Measurements from ENCODE around the gene CITED4. TPM values are rescaled to one million over a fixed set of nuclear protein-coding genes. Genes with fewer than 3 reads are reported as not detected.

Gene CITED4
- total RNA-seq, 1 experiment from 2014 or later, result not detected

GRCh38 chr1:40830419-40830943 is 31.7 kb downstream of the CITED4 start:
- no peak for DNase-seq
- no peaks in the 10 kb centered on the region for H3K79me2 ChIP-seq (ENCODE audit: low read length)
- no peak overlapping the region for H3K4me3 ChIP-seq (ENCODE audit: low read length)
- no peaks in the 10 kb centered on the region for H3K27me3 ChIP-seq (ENCODE audit: low read length)
- H3K36me3 ChIP-seq (ENCODE audit: insufficient read depth, low read length), result no peaks in the 10 kb centered on the region
- H2AFZ ChIP-seq (ENCODE audit: low read length), result no peak overlapping the region
- no peaks in the 10 kb centered on the region for H3K9me2 ChIP-seq (replicated peaks; ENCODE audit: insufficient read depth, low read length)
- peaks cover 23% of the 10 kb centered on the region for H3K4me1 ChIP-seq (ENCODE audit: low read length)
- H4K20me1 ChIP-seq (ENCODE audit: insufficient read depth, low read depth, low read length), result no peaks in the 10 kb centered on the region
- no peaks in the 10 kb centered on the region for H3K9me3 ChIP-seq (ENCODE audit: low read length)
- no peak overlapping the region for H3K27ac ChIP-seq (ENCODE audit: low read length)
- H3K4me2 ChIP-seq (ENCODE audit: low read depth, low read length, poor library complexity, severe bottlenecking), result no peak overlapping the region
- H3K9ac ChIP-seq (ENCODE audit: low read length), result no peak overlapping the region

DNA sequence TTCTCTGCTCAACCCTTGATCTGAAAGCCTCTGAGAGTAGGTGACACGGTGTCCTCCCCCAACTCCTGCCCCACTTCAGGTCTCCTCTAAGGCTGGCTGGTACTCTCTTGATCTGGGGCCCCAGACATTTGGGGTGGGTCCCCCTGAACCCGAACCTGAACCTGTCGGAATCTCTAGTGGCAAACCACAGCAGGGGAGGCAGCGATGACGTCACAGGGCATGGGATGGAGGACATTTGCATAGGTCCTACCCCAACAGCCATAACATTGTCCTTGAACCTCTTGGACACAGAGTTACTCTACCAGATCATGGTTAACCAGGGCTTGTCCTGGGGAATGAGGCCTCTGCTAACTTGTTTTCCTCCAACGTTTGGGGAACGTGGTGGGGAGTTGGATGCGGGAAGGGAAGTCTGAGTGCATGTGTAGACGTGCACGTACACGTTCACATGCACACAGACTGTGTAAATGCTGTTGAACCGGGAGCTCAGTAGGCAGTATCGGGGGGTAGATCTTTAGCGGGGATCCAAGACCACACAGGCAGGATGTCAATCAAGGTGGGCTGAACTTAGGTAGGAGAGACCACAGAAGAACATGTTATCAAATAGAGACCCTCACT is 32.4 kb downstream of the CITED4 start:
- Histone ChIP-seq H3K4me3 (ENCODE audit: low read length) (no peak overlapping the region), H3K4me1 (ENCODE audit: low read length) (peaks cover 23% of the 10 kb centered on the region), H3K9ac (ENCODE audit: low read length) (no peak overlapping the region), H3K9me2 (replicated peaks; ENCODE audit: insufficient read depth, low read length) (no peaks in the 10 kb centered on the region), H3K36me3 (ENCODE audit: insufficient read depth, low read length) (no peaks in the 10 kb centered on the region), H3K79me2 (ENCODE audit: low read length) (no peaks in the 10 kb centered on the region), H3K4me2 (ENCODE audit: low read depth, low read length, poor library complexity, severe bottlenecking) (no peak overlapping the region), H3K9me3 (ENCODE audit: low read length) (no peaks in the 10 kb centered on the region), H2AFZ (ENCODE audit: low read length) (no peak overlapping the region), H3K27ac (ENCODE audit: low read length) (no peak overlapping the region), H4K20me1 (ENCODE audit: insufficient read depth, low read depth, low read length) (no peaks in the 10 kb centered on the region), H3K27me3 (ENCODE audit: low read length) (no peaks in the 10 kb centered on the region)
- no peak for DNase-seq

DNA sequence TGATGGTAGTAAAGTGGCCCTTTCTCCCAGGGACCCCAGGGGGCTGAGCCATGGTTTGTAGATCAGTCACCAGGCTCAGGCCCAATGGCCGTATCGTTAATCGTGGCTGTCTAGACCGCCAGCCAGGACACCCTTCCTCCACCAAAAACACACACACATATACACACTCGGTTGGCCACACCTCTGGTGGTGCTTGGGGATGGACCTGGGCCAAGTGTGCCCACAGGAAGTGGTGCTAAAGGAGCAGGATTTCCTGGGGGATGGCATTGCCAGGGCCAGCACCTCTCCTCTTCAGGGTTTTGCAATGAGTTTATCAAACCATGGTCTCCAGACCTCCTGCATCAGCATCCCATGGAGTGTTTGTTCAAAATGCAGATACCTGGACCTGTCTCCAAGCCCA is 36.2 kb downstream of the CITED4 start:
- Histone ChIP-seq H4K20me1 (ENCODE audit: insufficient read depth, low read depth, low read length) (no peaks in the 10 kb centered on the region), H3K27me3 (ENCODE audit: low read length) (no peaks in the 10 kb centered on the region), H3K79me2 (ENCODE audit: low read length) (no peaks in the 10 kb centered on the region), H3K9me3 (ENCODE audit: low read length) (no peaks in the 10 kb centered on the region), H3K9ac (ENCODE audit: low read length) (peak overlapping the region; percentile 49), H3K9me2 (replicated peaks; ENCODE audit: insufficient read depth, low read length) (no peaks in the 10 kb centered on the region), H2AFZ (ENCODE audit: low read length) (no peak overlapping the region), H3K4me3 (ENCODE audit: low read length) (peak overlapping the region; percentile 21), H3K27ac (ENCODE audit: low read length) (peak overlapping the region; percentile 39), H3K36me3 (ENCODE audit: insufficient read depth, low read length) (no peaks in the 10 kb centered on the region), H3K4me2 (ENCODE audit: low read depth, low read length, poor library complexity, severe bottlenecking) (peak overlapping the region; percentile 45), H3K4me1 (ENCODE audit: low read length) (peaks cover 52% of the 10 kb centered on the region)
- no peak for DNase-seq

GRCh38 chr1:40825435-40825788 is 36.8 kb downstream of the CITED4 start:
- H3K79me2 ChIP-seq (ENCODE audit: low read length), result no peaks in the 10 kb centered on the region
- H3K9me2 ChIP-seq (replicated peaks; ENCODE audit: insufficient read depth, low read length), result no peaks in the 10 kb centered on the region
- no peaks in the 10 kb centered on the region for H3K9me3 ChIP-seq (ENCODE audit: low read length)
- H3K27ac ChIP-seq (ENCODE audit: low read length), result peak overlapping the region; percentile 39
- no peaks in the 10 kb centered on the region for H3K36me3 ChIP-seq (ENCODE audit: insufficient read depth, low read length)
- peak overlapping the region; percentile 45 for H3K4me2 ChIP-seq (ENCODE audit: low read depth, low read length, poor library complexity, severe bottlenecking)
- H4K20me1 ChIP-seq (ENCODE audit: insufficient read depth, low read depth, low read length), result no peaks in the 10 kb centered on the region
- no peak overlapping the region for H2AFZ ChIP-seq (ENCODE audit: low read length)
- H3K27me3 ChIP-seq (ENCODE audit: low read length), result no peaks in the 10 kb centered on the region
- peak; percentile 58 for DNase-seq
- peak overlapping the region; percentile 49 for H3K9ac ChIP-seq (ENCODE audit: low read length)
- peaks cover 57% of the 10 kb centered on the region for H3K4me1 ChIP-seq (ENCODE audit: low read length)
- H3K4me3 ChIP-seq (ENCODE audit: low read length), result no peak overlapping the region

GRCh38 chr1:40824591-40825434 is 37.4 kb downstream of the CITED4 start:
- Histone ChIP-seq H3K79me2 (ENCODE audit: low read length) (no peaks in the 10 kb centered on the region), H4K20me1 (ENCODE audit: insufficient read depth, low read depth, low read length) (no peaks in the 10 kb centered on the region), H3K27ac (ENCODE audit: low read length) (peak overlapping the region; percentile 39), H3K4me3 (ENCODE audit: low read length) (no peak overlapping the region), H3K9me2 (replicated peaks; ENCODE audit: insufficient read depth, low read length) (no peaks in the 10 kb centered on the region), H3K9me3 (ENCODE audit: low read length) (no peaks in the 10 kb centered on the region), H3K36me3 (ENCODE audit: insufficient read depth, low read length) (no peaks in the 10 kb centered on the region), H2AFZ (ENCODE audit: low read length) (no peak overlapping the region), H3K4me2 (ENCODE audit: low read depth, low read length, poor library complexity, severe bottlenecking) (peak overlapping the region; percentile 45), H3K4me1 (ENCODE audit: low read length) (peaks cover 63% of the 10 kb centered on the region), H3K27me3 (ENCODE audit: low read length) (no peaks in the 10 kb centered on the region), H3K9ac (ENCODE audit: low read length) (peak overlapping the region; percentile 49; the same call in 1 of the 2 replicates)
- no peak for DNase-seq

GRCh38 chr1:40823983-40824382 is 38.2 kb downstream of the CITED4 start:
- Histone ChIP-seq H3K4me2 (ENCODE audit: low read depth, low read length, poor library complexity, severe bottlenecking) (no peak overlapping the region), H3K9ac (ENCODE audit: low read length) (no peak overlapping the region), H4K20me1 (ENCODE audit: insufficient read depth, low read depth, low read length) (no peaks in the 10 kb centered on the region), H3K9me3 (ENCODE audit: low read length) (no peaks in the 10 kb centered on the region), H3K9me2 (replicated peaks; ENCODE audit: insufficient read depth, low read length) (no peaks in the 10 kb centered on the region), H3K79me2 (ENCODE audit: low read length) (no peaks in the 10 kb centered on the region), H3K27ac (ENCODE audit: low read length) (no peak overlapping the region), H3K4me3 (ENCODE audit: low read length) (no peak overlapping the region), H3K36me3 (ENCODE audit: insufficient read depth, low read length) (no peaks in the 10 kb centered on the region), H3K27me3 (ENCODE audit: low read length) (no peaks in the 10 kb centered on the region), H2AFZ (ENCODE audit: low read length) (no peak overlapping the region), H3K4me1 (ENCODE audit: low read length) (peaks cover 68% of the 10 kb centered on the region)
- no peak for DNase-seq

DNA sequence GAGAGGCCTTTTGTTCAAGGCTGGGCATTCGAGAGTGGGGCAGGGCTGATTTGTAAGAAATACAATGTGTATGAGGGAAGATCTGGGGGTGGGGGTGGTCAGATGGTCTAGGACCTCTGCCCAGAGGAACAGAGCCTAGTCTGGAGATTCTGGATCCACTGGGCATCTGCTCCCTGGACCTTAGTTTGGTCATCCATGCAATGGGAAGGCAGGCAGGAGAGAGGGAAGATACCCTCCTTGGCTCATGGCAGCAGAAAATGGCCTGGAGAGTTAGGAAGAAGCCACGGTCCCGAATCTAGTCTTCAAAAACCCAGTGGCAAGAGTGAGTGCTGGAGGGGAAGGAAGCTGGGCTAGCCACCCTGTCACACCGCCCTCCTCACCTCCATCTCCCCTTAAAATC is 38.8 kb downstream of the CITED4 start:
- peaks cover 70% of the 10 kb centered on the region for H3K4me1 ChIP-seq (ENCODE audit: low read length)
- no peaks in the 10 kb centered on the region for H3K79me2 ChIP-seq (ENCODE audit: low read length)
- no peak for DNase-seq
- no peak overlapping the region for H3K27ac ChIP-seq (ENCODE audit: low read length)
- H3K27me3 ChIP-seq (ENCODE audit: low read length), result no peaks in the 10 kb centered on the region
- no peak overlapping the region for H2AFZ ChIP-seq (ENCODE audit: low read length)
- no peak overlapping the region for H3K9ac ChIP-seq (ENCODE audit: low read length)
- no peaks in the 10 kb centered on the region for H3K36me3 ChIP-seq (ENCODE audit: insufficient read depth, low read length)
- no peaks in the 10 kb centered on the region for H3K9me2 ChIP-seq (replicated peaks; ENCODE audit: insufficient read depth, low read length)
- no peak overlapping the region for H3K4me3 ChIP-seq (ENCODE audit: low read length)
- no peaks in the 10 kb centered on the region for H3K9me3 ChIP-seq (ENCODE audit: low read length)
- H4K20me1 ChIP-seq (ENCODE audit: insufficient read depth, low read depth, low read length), result no peaks in the 10 kb centered on the region
- H3K4me2 ChIP-seq (ENCODE audit: low read depth, low read length, poor library complexity, severe bottlenecking), result no peak overlapping the region

DNA sequence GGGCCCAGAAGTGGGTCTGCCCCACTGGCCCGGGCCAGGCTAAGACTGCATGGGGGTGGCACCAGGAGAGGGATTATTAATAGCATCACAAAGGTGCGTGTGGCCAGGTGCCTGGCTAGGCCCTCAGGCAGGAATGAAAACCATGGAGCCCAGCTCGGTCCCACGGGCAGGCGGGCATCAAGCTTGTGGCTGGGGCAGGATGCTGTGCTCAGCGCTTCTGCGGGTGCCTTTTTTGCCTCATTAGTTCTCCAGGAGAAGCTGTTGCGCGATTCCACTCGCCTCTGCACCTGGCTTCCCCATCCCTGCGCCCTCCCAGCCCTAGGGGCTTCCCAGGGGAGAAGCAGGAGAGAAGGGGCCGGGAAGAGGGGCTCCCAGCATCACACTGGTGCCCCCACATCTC is 39.3 kb downstream of the CITED4 start:
- H3K4me2 ChIP-seq (ENCODE audit: low read depth, low read length, poor library complexity, severe bottlenecking), result no peak overlapping the region
- H3K9me2 ChIP-seq (replicated peaks; ENCODE audit: insufficient read depth, low read length), result no peaks in the 10 kb centered on the region
- H3K27ac ChIP-seq (ENCODE audit: low read length), result no peak overlapping the region
- peaks cover 75% of the 10 kb centered on the region for H3K4me1 ChIP-seq (ENCODE audit: low read length)
- H3K27me3 ChIP-seq (ENCODE audit: low read length), result no peaks in the 10 kb centered on the region
- no peak overlapping the region for H2AFZ ChIP-seq (ENCODE audit: low read length)
- H3K9me3 ChIP-seq (ENCODE audit: low read length), result no peaks in the 10 kb centered on the region
- no peaks in the 10 kb centered on the region for H3K36me3 ChIP-seq (ENCODE audit: insufficient read depth, low read length)
- no peaks in the 10 kb centered on the region for H4K20me1 ChIP-seq (ENCODE audit: insufficient read depth, low read depth, low read length)
- no peaks in the 10 kb centered on the region for H3K79me2 ChIP-seq (ENCODE audit: low read length)
- H3K4me3 ChIP-seq (ENCODE audit: low read length), result no peak overlapping the region
- no peak overlapping the region for H3K9ac ChIP-seq (ENCODE audit: low read length)
- DNase-seq, result no peak

All from Karpas-422 (cell line).